ENCODE data around the gene TAF1. TPM values are rescaled to one million over a fixed set of nuclear protein-coding genes. Genes with fewer than 3 reads are reported as not detected.

TAF1 gene
- total and polyA plus RNA-seq, 9 of the 15 experiments (the other 6 are each of a cell fraction or from before 2014, with no cell fraction given), result 6.4 to 45.1 (median 38.1) TPM

- TF ChIP-seq ZBTB40 (IDR thresholded peaks at IDR 0.05), result no peak
- TF ChIP-seq ZBTB40 (CRISPR knock-in tag; IDR thresholded peaks at IDR 0.05), result no peak
- TF ChIP-seq HMGN3 (IDR thresholded peaks at IDR 0.05; ENCODE audit: borderline replicate concordance, extremely low read depth, insufficient read length, low read depth, low read length), result peak; percentile 74
- no peak for TF ChIP-seq SETDB1 (IDR thresholded peaks at IDR 0.05; ENCODE audit: low read length)
- no peak for TF ChIP-seq CLOCK (CRISPR knock-in tag; IDR thresholded peaks at IDR 0.05; ENCODE audit: borderline replicate concordance)
- peak; percentile 88 to 90 for TF ChIP-seq KDM1A (IDR thresholded peaks at IDR 0.05)
- no peak for TF ChIP-seq ZKSCAN8 (CRISPR knock-in tag; IDR thresholded peaks at IDR 0.05)
- peak; percentile 94 for TF ChIP-seq KLF16 (IDR thresholded peaks at IDR 0.05)
- TF ChIP-seq ILK (tag; IDR thresholded peaks at IDR 0.05; ENCODE audit: borderline replicate concordance, low read depth), result no peak
- peak; percentile 71 for TF ChIP-seq SMAD1 (IDR thresholded peaks at IDR 0.05; ENCODE audit: low read depth, low read length, partially characterized antibody)
- TF ChIP-seq ZNF444 (CRISPR knock-in tag; IDR thresholded peaks at IDR 0.05), result no peak
- no peak for TF ChIP-seq MAX (CRISPR knock-in tag; IDR thresholded peaks at IDR 0.05)
- no peak for TF ChIP-seq TFE3 (CRISPR knock-in tag; IDR thresholded peaks at IDR 0.05)
- TF ChIP-seq ELF2 (CRISPR knock-in tag; IDR thresholded peaks at IDR 0.05), result no peak
Observed at GRCh38 chrX:71450433-71451106, 84.4 kb downstream of the TAF1 start (continued).

Measured in K562 (cell line).